Measurements from ENCODE around the gene SLC8A1. TPM values are rescaled to one million over a fixed set of nuclear protein-coding genes. Genes with fewer than 3 reads are reported as not detected.

The SLC8A1 gene
- total and polyA plus RNA-seq, 10 of the 15 experiments (the other 5 are each of a cell fraction or from before 2014, with no cell fraction given) = under 0.01 to 1.2 (median 0.01) TPM; not detected in 3

DNA sequence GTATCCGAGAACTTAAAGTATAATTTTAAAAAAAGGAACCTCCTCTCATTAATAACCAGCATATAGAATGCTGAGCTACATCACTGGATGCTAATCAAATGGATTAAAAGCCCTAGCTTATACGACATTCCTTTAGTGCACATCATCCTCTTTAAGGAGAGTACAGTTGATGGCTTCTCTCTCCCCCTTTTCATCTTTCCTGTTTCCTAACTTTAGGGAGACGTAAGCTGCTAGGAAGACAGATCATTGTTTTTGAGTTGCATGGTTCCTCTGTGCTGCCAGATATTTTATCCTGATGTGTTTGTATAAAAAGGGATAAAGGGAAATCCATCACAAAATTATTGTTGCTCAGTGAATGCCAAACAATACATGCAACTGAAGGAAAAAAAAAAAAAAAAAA lies 94.2 kb downstream of the SLC8A1 start:
- Histone ChIP-seq H3K9ac (ENCODE audit: control insufficient read depth, insufficient read depth, low read length) (no peak overlapping the region), H3K36me3 (ENCODE audit: control insufficient read depth in 2 of 2, insufficient read depth in 2 of 2, low read length in 1 of 2) (no peaks in the 10 kb centered on the region), H3K4me2 (ENCODE audit: control insufficient read depth, insufficient read depth) (no peak overlapping the region), H4K20me1 (ENCODE audit: control insufficient read depth, insufficient read depth) (no peaks in the 10 kb centered on the region), H3K9me3 (replicated peaks; ENCODE audit: control insufficient read depth, insufficient read depth, low read length) (no peaks in the 10 kb centered on the region), H3K4me1 (ENCODE audit: control insufficient read depth, insufficient read depth, low read length) (no peaks in the 10 kb centered on the region), H3K4me3 (no peak overlapping the region), H3K27ac (ENCODE audit: control insufficient read depth, insufficient read depth) (no peak overlapping the region), H3K79me2 (ENCODE audit: control insufficient read depth, insufficient read depth, low read length) (no peaks in the 10 kb centered on the region), H2AFZ (ENCODE audit: control insufficient read depth, low read depth, low read length) (no peak overlapping the region), H3K27me3 (replicated peaks in 1 of 2; ENCODE audit: control insufficient read depth in 2 of 2, insufficient read depth in 2 of 2, low read length in 1 of 2) (no peaks in the 10 kb centered on the region)
- TF ChIP-seq, protein P1, sequence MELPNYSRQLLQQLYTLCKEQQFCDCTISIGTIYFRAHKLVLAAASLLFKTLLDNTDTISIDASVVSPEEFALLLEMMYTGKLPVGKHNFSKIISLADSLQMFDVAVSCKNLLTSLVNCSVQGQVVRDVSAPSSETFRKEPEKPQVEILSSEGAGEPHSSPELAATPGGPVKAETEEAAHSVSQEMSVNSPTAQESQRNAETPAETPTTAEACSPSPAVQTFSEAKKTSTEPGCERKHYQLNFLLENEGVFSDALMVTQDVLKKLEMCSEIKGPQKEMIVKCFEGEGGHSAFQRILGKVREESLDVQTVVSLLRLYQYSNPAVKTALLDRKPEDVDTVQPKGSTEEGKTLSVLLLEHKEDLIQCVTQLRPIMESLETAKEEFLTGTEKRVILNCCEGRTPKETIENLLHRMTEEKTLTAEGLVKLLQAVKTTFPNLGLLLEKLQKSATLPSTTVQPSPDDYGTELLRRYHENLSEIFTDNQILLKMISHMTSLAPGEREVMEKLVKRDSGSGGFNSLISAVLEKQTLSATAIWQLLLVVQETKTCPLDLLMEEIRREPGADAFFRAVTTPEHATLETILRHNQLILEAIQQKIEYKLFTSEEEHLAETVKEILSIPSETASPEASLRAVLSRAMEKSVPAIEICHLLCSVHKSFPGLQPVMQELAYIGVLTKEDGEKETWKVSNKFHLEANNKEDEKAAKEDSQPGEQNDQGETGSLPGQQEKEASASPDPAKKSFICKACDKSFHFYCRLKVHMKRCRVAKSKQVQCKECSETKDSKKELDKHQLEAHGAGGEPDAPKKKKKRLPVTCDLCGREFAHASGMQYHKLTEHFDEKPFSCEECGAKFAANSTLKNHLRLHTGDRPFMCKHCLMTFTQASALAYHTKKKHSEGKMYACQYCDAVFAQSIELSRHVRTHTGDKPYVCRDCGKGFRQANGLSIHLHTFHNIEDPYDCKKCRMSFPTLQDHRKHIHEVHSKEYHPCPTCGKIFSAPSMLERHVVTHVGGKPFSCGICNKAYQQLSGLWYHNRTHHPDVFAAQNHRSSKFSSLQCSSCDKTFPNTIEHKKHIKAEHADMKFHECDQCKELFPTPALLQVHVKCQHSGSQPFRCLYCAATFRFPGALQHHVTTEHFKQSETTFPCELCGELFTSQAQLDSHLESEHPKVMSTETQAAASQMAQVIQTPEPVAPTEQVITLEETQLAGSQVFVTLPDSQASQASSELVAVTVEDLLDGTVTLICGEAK (IDR thresholded peaks at IDR 0.05; ENCODE audit: borderline replicate concordance) = no peak
- TF ChIP-seq RUNX3 (IDR thresholded peaks at IDR 0.05; ENCODE audit: low read length) = no peak
- TF ChIP-seq ELK1 (IDR thresholded peaks at IDR 0.05; ENCODE audit: low read depth, low read length) = no peak
- no peak for TF ChIP-seq NFIC (IDR thresholded peaks at IDR 0.05; ENCODE audit: low read depth, low read length)
- no peak for TF ChIP-seq IKZF2 (IDR thresholded peaks at IDR 0.05)
- TF ChIP-seq PML (IDR thresholded peaks at IDR 0.05; ENCODE audit: low read length) = no peak
- TF ChIP-seq EED (IDR thresholded peaks at IDR 0.05; ENCODE audit: low read depth) = no peak
- TF ChIP-seq CHD4 (IDR thresholded peaks at IDR 0.05) = no peak
- TF ChIP-seq RAD21 (IDR thresholded peaks at IDR 0.05; ENCODE audit: insufficient read depth, low read depth, low read length) = no peak
- TF ChIP-seq TCF12 (IDR thresholded peaks at IDR 0.05; ENCODE audit: low read depth, low read length) = no peak
- TF ChIP-seq NR2C2 (IDR thresholded peaks at IDR 0.05; ENCODE audit: borderline replicate concordance, control insufficient read depth, insufficient read length, low read depth) = no peak
- TF ChIP-seq, protein P2, sequence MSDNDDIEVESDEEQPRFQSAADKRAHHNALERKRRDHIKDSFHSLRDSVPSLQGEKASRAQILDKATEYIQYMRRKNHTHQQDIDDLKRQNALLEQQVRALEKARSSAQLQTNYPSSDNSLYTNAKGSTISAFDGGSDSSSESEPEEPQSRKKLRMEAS (IDR thresholded peaks at IDR 0.05; ENCODE audit: low read depth, low read length) = no peak
- TF ChIP-seq FOS (IDR thresholded peaks at IDR 0.05; ENCODE audit: borderline replicate concordance, extremely low read depth, insufficient read length) = no peak
- no peak for TF ChIP-seq TARDBP (IDR thresholded peaks at IDR 0.05; ENCODE audit: borderline replicate concordance)
- TF ChIP-seq IKZF1 (conservative IDR thresholded peaks at IDR 0.05) = no peak
- TF ChIP-seq TAF1 (IDR thresholded peaks at IDR 0.05; ENCODE audit: borderline replicate concordance, low read depth, low read length) = no peak
- TF ChIP-seq SP1 (IDR thresholded peaks at IDR 0.05; ENCODE audit: low read depth, low read length) = no peak
- no peak for TF ChIP-seq HCFC1 (IDR thresholded peaks at IDR 0.05; ENCODE audit: low read length)
- no peak for TF ChIP-seq NBN (IDR thresholded peaks at IDR 0.05)
- TF ChIP-seq MEF2A (IDR thresholded peaks at IDR 0.05; ENCODE audit: insufficient read depth, low read depth, low read length) = no peak
- no TSS peak for BruUV-seq (replicated peaks)
- no peak for FAIRE-seq
- no peak for ATAC-seq
- in situ Hi-C loops (cut with MboI) (no loop called here), intact Hi-C loops (cut with micrococcal nuclease; ENCODE audit: unreplicated experiment) (no loop called here)
- ChIA-PET SMC1A (ENCODE audit: uncharacterized antibody, unreplicated experiment) (no interaction called here), RAD21 (ENCODE audit: unreplicated experiment) (no interaction called here), CTCF (interaction anchor here (1.2 kb wide), 1 partner anchor 25 kb away, joined by 4 read pairs; no protein-coding TSS in a partner anchor), POLR2A (no interaction called here)
- WGBS (ENCODE audit: insufficient coverage, insufficient replicate concordance, low lambda C conversion rate, missing lambda C conversion rate) = 23% methylated on average over 3 of the region's 3 CpGs
- no peak for DNase-seq (ENCODE audit: low read depth, low spot score)

All from GM12878 (cell line).